Subcutaneous adipose tissue (tissue), 4 donors: ENCODE data around the gene SCNN1B. TPM values are rescaled to one million over a fixed set of nuclear protein-coding genes. Genes with fewer than 3 reads are reported as not detected.

Experiments used
- CTCF ChIP-seq: fragments of 450-650 bp; IDR thresholded peaks from one replicate; pipeline ENCODE4 v1.5.1; 2016; ENCODE audit warnings: low read depth, mild to moderate bottlenecking, control low read depth, antibody characterized with exemption, moderate library complexity
- total RNA-seq, 4 donors: library from RNA; depleted of rRNA; stranded (reverse); fragments of >200 nt; gene quantifications; one replicate each; pipeline ENCODE4 v1.1.0, GENCODE V29; 2016

The SCNN1B gene
- total RNA-seq, 4 donors from 2014 or later, result 1.9 to 30.3 (median 5.6) TPM

GRCh38 chr16:23397464-23397863 lies 95.4 kb downstream of the SCNN1B start:
- no peak for TF ChIP-seq CTCF

GRCh38 chr16:23398987-23399805 lies 97.1 kb downstream of the SCNN1B start:
- no peak for TF ChIP-seq CTCF

GRCh38 chr16:23401139-23401538 lies 99.0 kb downstream of the SCNN1B start:
- TF ChIP-seq CTCF, result no peak

- TF ChIP-seq CTCF, result no peak
Observed at GRCh38 chr16:23402100-23402499, 100.0 kb downstream of the SCNN1B start.

- TF ChIP-seq CTCF, result no peak
Observed at GRCh38 chr16:23403547-23403946, 101.4 kb downstream of the SCNN1B start.

- no peak for TF ChIP-seq CTCF
Observed at GRCh38 chr16:23406024-23406423, 103.9 kb downstream of the SCNN1B start.

GRCh38 chr16:23406546-23407240 lies 104.6 kb downstream of the SCNN1B start:
- TF ChIP-seq CTCF, result no peak
